ENCODE data around the gene FBXL7.

DNA sequence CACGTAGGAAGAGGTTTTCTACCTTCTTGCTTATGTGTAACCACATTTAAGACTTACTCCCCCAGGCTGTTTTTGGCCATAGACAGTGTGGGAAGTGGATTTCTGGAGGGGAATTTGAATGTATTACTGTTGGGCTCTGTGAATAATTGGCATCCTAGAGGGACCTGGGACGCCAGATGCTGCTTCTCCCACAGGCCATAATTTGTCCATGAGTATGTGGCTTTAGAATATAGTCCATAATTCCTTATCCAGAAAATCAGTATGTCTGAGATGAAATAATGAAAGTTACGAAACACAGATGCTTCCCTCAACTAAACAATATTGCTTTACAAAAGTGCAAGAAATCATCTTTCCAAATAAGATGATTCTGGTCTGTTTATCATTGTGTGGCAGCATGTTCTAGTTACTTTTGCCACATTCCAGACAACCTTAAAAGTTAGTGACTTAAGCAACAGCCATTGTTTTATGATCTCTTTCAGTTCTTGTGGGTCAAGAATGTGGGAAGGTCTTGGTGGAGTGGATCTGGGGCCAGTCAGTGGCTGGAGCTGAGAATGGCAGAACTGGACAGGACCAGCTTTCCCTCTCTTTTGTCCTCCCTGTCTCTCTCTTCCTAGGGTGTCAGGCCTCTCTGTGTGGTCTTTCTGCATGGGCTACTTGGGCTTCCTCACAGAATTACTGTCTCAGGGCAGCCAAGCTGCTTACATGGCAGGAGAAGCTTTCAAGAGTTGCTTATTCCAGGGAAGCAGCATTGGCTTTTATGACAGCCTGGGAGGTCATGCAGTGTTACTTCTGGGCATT is 79.4 kb downstream of the FBXL7 start:
- no peak for TF ChIP-seq POLR2AphosphoS5 (IDR thresholded peaks at IDR 0.05; ENCODE audit: low read depth, low read length)
- TF ChIP-seq, protein P1, sequence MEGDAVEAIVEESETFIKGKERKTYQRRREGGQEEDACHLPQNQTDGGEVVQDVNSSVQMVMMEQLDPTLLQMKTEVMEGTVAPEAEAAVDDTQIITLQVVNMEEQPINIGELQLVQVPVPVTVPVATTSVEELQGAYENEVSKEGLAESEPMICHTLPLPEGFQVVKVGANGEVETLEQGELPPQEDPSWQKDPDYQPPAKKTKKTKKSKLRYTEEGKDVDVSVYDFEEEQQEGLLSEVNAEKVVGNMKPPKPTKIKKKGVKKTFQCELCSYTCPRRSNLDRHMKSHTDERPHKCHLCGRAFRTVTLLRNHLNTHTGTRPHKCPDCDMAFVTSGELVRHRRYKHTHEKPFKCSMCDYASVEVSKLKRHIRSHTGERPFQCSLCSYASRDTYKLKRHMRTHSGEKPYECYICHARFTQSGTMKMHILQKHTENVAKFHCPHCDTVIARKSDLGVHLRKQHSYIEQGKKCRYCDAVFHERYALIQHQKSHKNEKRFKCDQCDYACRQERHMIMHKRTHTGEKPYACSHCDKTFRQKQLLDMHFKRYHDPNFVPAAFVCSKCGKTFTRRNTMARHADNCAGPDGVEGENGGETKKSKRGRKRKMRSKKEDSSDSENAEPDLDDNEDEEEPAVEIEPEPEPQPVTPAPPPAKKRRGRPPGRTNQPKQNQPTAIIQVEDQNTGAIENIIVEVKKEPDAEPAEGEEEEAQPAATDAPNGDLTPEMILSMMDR (IDR thresholded peaks at IDR 0.05) = no peak
- TF ChIP-seq, protein P2, sequence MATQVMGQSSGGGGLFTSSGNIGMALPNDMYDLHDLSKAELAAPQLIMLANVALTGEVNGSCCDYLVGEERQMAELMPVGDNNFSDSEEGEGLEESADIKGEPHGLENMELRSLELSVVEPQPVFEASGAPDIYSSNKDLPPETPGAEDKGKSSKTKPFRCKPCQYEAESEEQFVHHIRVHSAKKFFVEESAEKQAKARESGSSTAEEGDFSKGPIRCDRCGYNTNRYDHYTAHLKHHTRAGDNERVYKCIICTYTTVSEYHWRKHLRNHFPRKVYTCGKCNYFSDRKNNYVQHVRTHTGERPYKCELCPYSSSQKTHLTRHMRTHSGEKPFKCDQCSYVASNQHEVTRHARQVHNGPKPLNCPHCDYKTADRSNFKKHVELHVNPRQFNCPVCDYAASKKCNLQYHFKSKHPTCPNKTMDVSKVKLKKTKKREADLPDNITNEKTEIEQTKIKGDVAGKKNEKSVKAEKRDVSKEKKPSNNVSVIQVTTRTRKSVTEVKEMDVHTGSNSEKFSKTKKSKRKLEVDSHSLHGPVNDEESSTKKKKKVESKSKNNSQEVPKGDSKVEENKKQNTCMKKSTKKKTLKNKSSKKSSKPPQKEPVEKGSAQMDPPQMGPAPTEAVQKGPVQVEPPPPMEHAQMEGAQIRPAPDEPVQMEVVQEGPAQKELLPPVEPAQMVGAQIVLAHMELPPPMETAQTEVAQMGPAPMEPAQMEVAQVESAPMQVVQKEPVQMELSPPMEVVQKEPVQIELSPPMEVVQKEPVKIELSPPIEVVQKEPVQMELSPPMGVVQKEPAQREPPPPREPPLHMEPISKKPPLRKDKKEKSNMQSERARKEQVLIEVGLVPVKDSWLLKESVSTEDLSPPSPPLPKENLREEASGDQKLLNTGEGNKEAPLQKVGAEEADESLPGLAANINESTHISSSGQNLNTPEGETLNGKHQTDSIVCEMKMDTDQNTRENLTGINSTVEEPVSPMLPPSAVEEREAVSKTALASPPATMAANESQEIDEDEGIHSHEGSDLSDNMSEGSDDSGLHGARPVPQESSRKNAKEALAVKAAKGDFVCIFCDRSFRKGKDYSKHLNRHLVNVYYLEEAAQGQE (IDR thresholded peaks at IDR 0.05; ENCODE audit: insufficient read depth in 1 of 2, low read depth in 2 of 2, low read length in 1 of 2) = no peak
- no peak for TF ChIP-seq SIN3A (IDR thresholded peaks at IDR 0.05; ENCODE audit: borderline replicate concordance, insufficient read depth, low read depth, low read length)

All from Panc1 (cell line).